Measurements from ENCODE around the gene MACC1. TPM values are rescaled to one million over a fixed set of nuclear protein-coding genes. Genes with fewer than 3 reads are reported as not detected.
A peak's percentile ranks its signal among the peaks of the same experiment; 100 is the strongest.

The MACC1 gene
- total and polyA plus RNA-seq, 2 of the 13 experiments (the other 11 are each of a cell fraction or from before 2014, with no cell fraction given): 0.04 TPM; not detected in 1

GRCh38 chr7:20219446-20220292, 2.5 kb upstream of the MACC1 start (continued):
- no peak for TF ChIP-seq PRDM15 (CRISPR knock-in tag; IDR thresholded peaks at IDR 0.05)
- peak; percentile 90; the same call in 1 of the 2 replicates for TF ChIP-seq MTF2 (CRISPR knock-in tag; IDR thresholded peaks at IDR 0.05; ENCODE audit: borderline replicate concordance)
- peak; percentile 89 for TF ChIP-seq JUND (CRISPR knock-in tag; IDR thresholded peaks at IDR 0.05)
- 0 out of 2 replicates have a peak, but pooled peaks have one; percentile 31 for TF ChIP-seq ZNF317 (CRISPR knock-in tag; IDR thresholded peaks at IDR 0.05)
- TF ChIP-seq TFE3 (CRISPR knock-in tag; IDR thresholded peaks at IDR 0.05): peak; percentile 80
- TF ChIP-seq, protein P1, sequence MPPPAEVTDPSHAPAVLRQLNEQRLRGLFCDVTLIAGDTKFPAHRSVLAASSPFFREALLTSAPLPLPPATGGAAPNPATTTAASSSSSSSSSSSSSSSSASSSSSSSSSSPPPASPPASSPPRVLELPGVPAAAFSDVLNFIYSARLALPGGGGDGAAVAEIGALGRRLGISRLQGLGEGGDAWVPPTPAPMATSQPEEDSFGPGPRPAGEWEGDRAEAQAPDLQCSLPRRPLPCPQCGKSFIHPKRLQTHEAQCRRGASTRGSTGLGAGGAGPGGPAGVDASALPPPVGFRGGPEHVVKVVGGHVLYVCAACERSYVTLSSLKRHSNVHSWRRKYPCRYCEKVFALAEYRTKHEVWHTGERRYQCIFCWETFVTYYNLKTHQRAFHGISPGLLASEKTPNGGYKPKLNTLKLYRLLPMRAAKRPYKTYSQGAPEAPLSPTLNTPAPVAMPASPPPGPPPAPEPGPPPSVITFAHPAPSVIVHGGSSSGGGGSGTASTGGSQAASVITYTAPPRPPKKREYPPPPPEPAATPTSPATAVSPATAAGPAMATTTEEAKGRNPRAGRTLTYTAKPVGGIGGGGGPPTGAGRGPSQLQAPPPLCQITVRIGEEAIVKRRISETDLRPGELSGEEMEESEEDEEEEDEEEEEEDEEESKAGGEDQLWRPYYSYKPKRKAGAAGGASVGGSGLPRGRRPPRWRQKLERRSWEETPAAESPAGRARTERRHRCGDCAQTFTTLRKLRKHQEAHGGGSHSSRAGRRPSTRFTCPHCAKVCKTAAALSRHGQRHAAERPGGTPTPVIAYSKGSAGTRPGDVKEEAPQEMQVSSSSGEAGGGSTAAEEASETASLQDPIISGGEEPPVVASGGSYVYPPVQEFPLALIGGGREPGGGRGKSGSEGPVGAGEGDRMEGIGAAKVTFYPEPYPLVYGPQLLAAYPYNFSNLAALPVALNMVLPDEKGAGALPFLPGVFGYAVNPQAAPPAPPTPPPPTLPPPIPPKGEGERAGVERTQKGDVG (CRISPR knock-in tag; IDR thresholded peaks at IDR 0.05; ENCODE audit: borderline replicate concordance): 0 out of 2 replicates have a peak, but pooled peaks have one; percentile 56
- TF ChIP-seq USF2 (IDR thresholded peaks at IDR 0.05; ENCODE audit: low read depth, low read length): no peak
- no peak for TF ChIP-seq USF2 (CRISPR knock-in tag; IDR thresholded peaks at IDR 0.05; ENCODE audit: borderline replicate concordance)
- TF ChIP-seq CAMTA2 (CRISPR knock-in tag; IDR thresholded peaks at IDR 0.05; ENCODE audit: borderline replicate concordance): no peak
